ENCODE data around the gene SHROOM3. TPM values are rescaled to one million over a fixed set of nuclear protein-coding genes. Genes with fewer than 3 reads are reported as not detected.

Gene SHROOM3
- polyA plus RNA-seq, 1 experiment = 9.5 TPM

DNA sequence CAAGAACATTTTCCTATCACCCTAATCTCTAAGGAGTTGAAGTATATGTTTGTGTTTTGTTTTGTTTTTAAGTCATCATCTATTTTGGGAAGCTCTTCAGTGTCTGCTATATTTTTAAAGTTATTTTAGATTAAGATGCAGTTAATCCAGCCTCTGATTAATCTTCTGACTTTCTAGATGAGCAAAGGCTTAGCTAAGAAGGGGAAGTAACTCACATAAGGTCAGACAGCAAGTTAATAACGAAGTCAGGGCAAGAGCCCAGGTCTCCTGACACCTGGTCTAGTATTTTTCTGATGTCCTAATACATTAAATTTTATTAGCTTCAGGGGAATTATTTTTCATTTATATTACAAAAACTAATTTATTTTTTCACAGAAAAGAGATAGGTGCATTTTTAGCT, 294.4 kb downstream of the SHROOM3 start:
- POLR2A ChIA-PET = interaction anchor here (1.5 to 1.6 kb wide), 2 partner anchors 9 to 24 kb away, joined by 6 read pairs; no protein-coding TSS in a partner anchor
- no peak for DNase-seq (ENCODE audit: low read depth, low spot score)
- Histone ChIP-seq H3K27ac (ENCODE audit: low read depth, low read length) (no peak overlapping the region), H3K4me3 (ENCODE audit: low read depth, low read length) (no peak overlapping the region), H3K27me3 (ENCODE audit: control insufficient read depth, insufficient read depth, low read length) (no peaks in the 10 kb centered on the region), H3K9me3 (ENCODE audit: control insufficient read depth, insufficient read depth, low read length) (no peaks in the 10 kb centered on the region)
- CTCF ChIA-PET = interaction anchor here (1.3 to 1.7 kb wide), 2 partner anchors 9 to 220 kb away, joined by 4 to 5 read pairs; no protein-coding TSS in a partner anchor
- TF ChIP-seq, protein P1, sequence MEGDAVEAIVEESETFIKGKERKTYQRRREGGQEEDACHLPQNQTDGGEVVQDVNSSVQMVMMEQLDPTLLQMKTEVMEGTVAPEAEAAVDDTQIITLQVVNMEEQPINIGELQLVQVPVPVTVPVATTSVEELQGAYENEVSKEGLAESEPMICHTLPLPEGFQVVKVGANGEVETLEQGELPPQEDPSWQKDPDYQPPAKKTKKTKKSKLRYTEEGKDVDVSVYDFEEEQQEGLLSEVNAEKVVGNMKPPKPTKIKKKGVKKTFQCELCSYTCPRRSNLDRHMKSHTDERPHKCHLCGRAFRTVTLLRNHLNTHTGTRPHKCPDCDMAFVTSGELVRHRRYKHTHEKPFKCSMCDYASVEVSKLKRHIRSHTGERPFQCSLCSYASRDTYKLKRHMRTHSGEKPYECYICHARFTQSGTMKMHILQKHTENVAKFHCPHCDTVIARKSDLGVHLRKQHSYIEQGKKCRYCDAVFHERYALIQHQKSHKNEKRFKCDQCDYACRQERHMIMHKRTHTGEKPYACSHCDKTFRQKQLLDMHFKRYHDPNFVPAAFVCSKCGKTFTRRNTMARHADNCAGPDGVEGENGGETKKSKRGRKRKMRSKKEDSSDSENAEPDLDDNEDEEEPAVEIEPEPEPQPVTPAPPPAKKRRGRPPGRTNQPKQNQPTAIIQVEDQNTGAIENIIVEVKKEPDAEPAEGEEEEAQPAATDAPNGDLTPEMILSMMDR (IDR thresholded peaks at IDR 0.05; ENCODE audit: low read depth, low read length) = no peak

DNA sequence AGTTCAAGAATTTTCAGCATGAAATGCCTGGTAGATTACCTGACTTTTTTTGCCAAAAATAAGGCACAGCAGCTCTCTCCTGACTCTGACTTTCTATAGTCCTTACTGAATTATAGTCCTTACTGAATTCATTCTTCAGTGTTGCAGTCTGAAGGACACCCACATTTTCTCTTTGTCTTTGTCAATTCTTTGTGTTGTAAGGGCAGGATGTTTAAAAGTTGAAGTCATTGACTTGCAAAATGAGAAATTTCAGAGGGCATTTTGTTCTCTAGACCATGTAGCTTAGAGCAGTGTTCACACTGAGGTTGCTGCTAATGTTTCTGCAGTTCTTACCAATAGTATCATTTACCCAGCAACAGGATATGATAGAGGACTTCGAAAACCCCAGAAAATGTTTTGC, 295.0 kb downstream of the SHROOM3 start:
- no peak overlapping the region for H3K4me3 ChIP-seq (ENCODE audit: low read depth, low read length)
- no peak for DNase-seq (ENCODE audit: low read depth, low spot score)
- no peak overlapping the region for H3K27ac ChIP-seq (ENCODE audit: low read depth, low read length)
- ChIA-PET CTCF (interaction anchor here (1.3 to 1.7 kb wide), 2 partner anchors 8 to 221 kb away, joined by 4 to 5 read pairs; no protein-coding TSS in a partner anchor), POLR2A (interaction anchor here (1.5 to 1.6 kb wide), 2 partner anchors 8 to 24 kb away, joined by 6 read pairs; no protein-coding TSS in a partner anchor)
- TF ChIP-seq, protein P1 (IDR thresholded peaks at IDR 0.05; ENCODE audit: low read depth, low read length) = no peak
- no peaks in the 10 kb centered on the region for H3K27me3 ChIP-seq (ENCODE audit: control insufficient read depth, insufficient read depth, low read length)
- H3K9me3 ChIP-seq (ENCODE audit: control insufficient read depth, insufficient read depth, low read length) = no peaks in the 10 kb centered on the region

DNA sequence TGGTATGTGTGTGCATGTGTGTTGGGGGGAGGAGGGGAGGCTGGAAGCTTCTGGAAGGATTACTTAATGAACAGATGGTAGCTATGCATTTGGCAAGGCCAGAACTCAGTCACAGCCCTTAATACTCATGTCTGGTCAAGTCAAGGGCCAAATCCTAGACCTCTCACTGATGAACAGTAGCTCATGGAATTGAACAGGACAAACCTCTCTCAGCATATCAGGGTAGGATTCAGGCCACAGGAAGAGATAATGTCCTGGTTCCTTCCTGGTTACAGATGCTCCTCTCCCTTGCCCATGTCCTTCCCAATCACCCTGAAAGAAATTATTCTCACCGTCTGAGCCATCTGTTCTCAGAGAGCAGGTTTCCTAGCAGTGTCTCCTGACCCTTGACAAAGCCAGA, 297.2 kb downstream of the SHROOM3 start:
- Histone ChIP-seq H3K4me3 (ENCODE audit: low read depth, low read length) (no peak overlapping the region), H3K27me3 (ENCODE audit: control insufficient read depth, insufficient read depth, low read length) (no peaks in the 10 kb centered on the region), H3K27ac (ENCODE audit: low read depth, low read length) (no peak overlapping the region), H3K9me3 (ENCODE audit: control insufficient read depth, insufficient read depth, low read length) (no peaks in the 10 kb centered on the region)
- TF ChIP-seq, protein P1 (IDR thresholded peaks at IDR 0.05; ENCODE audit: low read depth, low read length) = no peak
- ChIA-PET POLR2A (interaction anchor here (0.6 kb wide), 1 partner anchor 240 kb away, joined by 3 read pairs; no protein-coding TSS in a partner anchor), CTCF (interaction anchor here (0.8 to 1.5 kb wide), 3 partner anchors 26 to 227 kb away, joined by 3 to 5 read pairs (median 4); no protein-coding TSS in a partner anchor)
- DNase-seq (ENCODE audit: low read depth, low spot score) = no peak

DNA sequence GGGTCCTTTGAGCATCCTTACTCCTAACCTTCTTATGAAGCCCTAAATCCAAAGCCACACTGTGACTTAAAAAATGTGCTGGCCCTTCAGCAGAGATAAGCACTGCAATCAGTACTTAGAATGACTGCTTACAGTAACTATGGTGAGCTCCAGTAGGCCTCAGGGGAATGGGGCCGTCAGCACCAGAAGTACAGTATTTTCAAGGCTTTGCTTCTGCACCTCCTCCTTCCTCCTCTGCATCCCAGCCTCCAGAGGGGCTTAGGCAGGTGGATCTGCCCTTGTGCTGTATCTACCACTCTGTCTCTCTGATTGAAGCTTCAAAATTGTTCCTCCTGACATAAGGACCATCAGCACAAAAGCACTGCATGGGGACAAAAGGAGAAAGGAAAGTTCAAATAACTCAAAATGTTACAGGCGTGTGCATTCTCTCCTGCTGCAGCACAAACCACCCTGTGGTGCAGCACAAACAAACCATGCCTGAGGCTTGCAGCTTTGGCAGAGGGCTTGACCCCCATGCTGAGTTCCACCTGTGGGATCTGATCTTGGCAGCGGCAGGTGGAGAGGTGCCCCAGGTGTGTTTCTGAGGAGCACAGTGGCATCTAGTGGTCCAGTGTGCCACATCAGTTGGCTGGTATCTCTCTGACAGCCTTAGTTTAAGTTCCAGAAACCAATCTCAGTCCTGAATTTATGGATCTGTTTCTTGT, 298.2 kb downstream of the SHROOM3 start:
- Histone ChIP-seq H3K4me3 (ENCODE audit: low read depth, low read length) (no peak overlapping the region), H3K9me3 (ENCODE audit: control insufficient read depth, insufficient read depth, low read length) (no peaks in the 10 kb centered on the region), H3K27me3 (ENCODE audit: control insufficient read depth, insufficient read depth, low read length) (no peaks in the 10 kb centered on the region), H3K27ac (ENCODE audit: low read depth, low read length) (no peak overlapping the region)
- no peak for DNase-seq (ENCODE audit: low read depth, low spot score)
- ChIA-PET POLR2A (no interaction called here), CTCF (interaction anchor here (1.2 kb wide), 1 partner anchor 9 kb away, joined by 5 read pairs; no protein-coding TSS in a partner anchor)
- TF ChIP-seq, protein P1 (IDR thresholded peaks at IDR 0.05; ENCODE audit: low read depth, low read length) = peak; percentile 13; the same call in 1 of the 2 replicates

DNA sequence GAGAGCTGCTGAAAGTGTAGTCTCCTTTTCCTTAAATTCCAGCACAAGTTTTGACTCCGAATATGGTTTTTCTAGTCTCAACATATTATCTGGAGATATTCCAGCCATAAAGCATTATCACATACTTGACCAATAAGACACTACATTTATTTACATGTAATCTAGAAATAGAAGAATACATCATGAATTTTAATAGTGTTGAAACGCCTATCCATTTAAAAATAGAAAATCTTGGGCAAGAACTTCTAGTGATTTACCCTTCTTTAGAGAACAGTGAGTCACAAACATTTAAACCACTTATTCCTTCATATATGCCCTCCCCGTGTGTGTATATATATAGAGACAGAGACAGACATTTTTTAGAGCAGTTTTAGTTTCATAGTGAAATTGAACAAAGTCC, 301.4 kb downstream of the SHROOM3 start:
- ChIA-PET POLR2A (interaction anchor here (0.9 kb wide), 1 partner anchor 17 kb away, joined by 3 read pairs; no protein-coding TSS in a partner anchor), CTCF (interaction anchor here (0.6 kb wide), 1 partner anchor 309 kb away, joined by 3 read pairs; no protein-coding TSS in a partner anchor)
- H3K4me3 ChIP-seq (ENCODE audit: low read depth, low read length) = no peak overlapping the region
- peak overlapping the region; percentile 68 for H3K27ac ChIP-seq (ENCODE audit: low read depth, low read length)
- peak; percentile 52 for DNase-seq (ENCODE audit: low read depth, low spot score)
- H3K9me3 ChIP-seq (ENCODE audit: control insufficient read depth, insufficient read depth, low read length) = peaks cover 13% of the 10 kb centered on the region; the same call in 1 of the 2 replicates
- TF ChIP-seq, protein P1 (IDR thresholded peaks at IDR 0.05; ENCODE audit: low read depth, low read length) = no peak
- no peaks in the 10 kb centered on the region for H3K27me3 ChIP-seq (ENCODE audit: control insufficient read depth, insufficient read depth, low read length)
